Nephron (organoid): ENCODE results near the gene EXD2.

Source experiments
- H3K27ac Mint-ChIP-seq, 3 experiments: 2 replicates each; pipeline ENCODE4 v1.8.0; 2020; ENCODE audit warnings: mixed read lengths in 3 of 3, mild to moderate bottlenecking in 2 of 3, moderate library complexity in 1 of 3
- H3K27me3 Mint-ChIP-seq: 2 replicates; pipeline ENCODE4 v1.8.0; 2021; ENCODE audit warnings: low read depth, mild to moderate bottlenecking, moderate library complexity, mixed read lengths
- H3K36me3 Mint-ChIP-seq: 2 replicates; pipeline ENCODE4 v1.8.0; 2020; ENCODE audit warnings: low read depth, mixed read lengths
- H3K4me1 Mint-ChIP-seq: 2 replicates; pipeline ENCODE4 v1.8.0; 2020; ENCODE audit warnings: mixed read lengths
- H3K4me3 Mint-ChIP-seq, 3 experiments: 2 replicates each; pipeline ENCODE4 v1.8.0; 2020; ENCODE audit warnings: mild to moderate bottlenecking in 3 of 3, mixed read lengths in 3 of 3, moderate library complexity in 2 of 3
- H3K9me3 Mint-ChIP-seq: 2 replicates; pipeline ENCODE4 v1.8.0; 2020; ENCODE audit warnings: mixed read lengths
- CTCF ChIP-seq, 3 experiments: fragments of 200-600 bp; sonication (generic); IDR thresholded peaks; one replicate each; pipeline ENCODE4 v1.5.0; 2021; ENCODE audit warnings: antibody characterized with exemption in 3 of 3; ENCODE audit not compliant: unreplicated experiment in 3 of 3

EXD2 gene

GRCh38 chr14:69191340-69192111 lies at the start of gene EXD2:
EXD2 (plus strand) TSS chr14:69191498; CDS start chr14:69209471, 17,973 bp downstream.
- Mint-ChIP-seq H3K9me3 (no peaks in the 10 kb centered on the region), H3K27me3 (peaks cover 3% of the 10 kb centered on the region), H3K4me1 (peaks cover 23% of the 10 kb centered on the region), H3K36me3 (no peaks in the 10 kb centered on the region), H3K27ac (peak within 1 kb of the TSS; percentile 93 to 97 (median 95)), H3K4me3 (peak within 1 kb of the TSS; percentile 96 to 99 (median 99))
- TF ChIP-seq CTCF (IDR thresholded peaks at IDR 0.05; ENCODE audit: unreplicated experiment in 3 of 3): no peak

GRCh38 chr14:69141550-69141949 lies 49.7 kb upstream of the EXD2 start:
- Mint-ChIP-seq H3K4me1 (peaks cover 19% of the 10 kb centered on the region), H3K9me3 (no peaks in the 10 kb centered on the region), H3K27me3 (no peaks in the 10 kb centered on the region), H3K36me3 (peaks cover 22% of the 10 kb centered on the region), H3K27ac (peak overlapping the region in 1 of 3 experiments; percentile 14), H3K4me3 (no peak overlapping the region)
- no peak for TF ChIP-seq CTCF (IDR thresholded peaks at IDR 0.05; ENCODE audit: unreplicated experiment in 3 of 3)

GRCh38 chr14:69142101-69142500 lies 49.2 kb upstream of the EXD2 start:
- Mint-ChIP-seq H3K4me3 (no peak overlapping the region), H3K36me3 (peaks cover 22% of the 10 kb centered on the region), H3K9me3 (no peaks in the 10 kb centered on the region), H3K27ac (no peak overlapping the region), H3K27me3 (no peaks in the 10 kb centered on the region), H3K4me1 (peaks cover 19% of the 10 kb centered on the region)
- no peak for TF ChIP-seq CTCF (IDR thresholded peaks at IDR 0.05; ENCODE audit: unreplicated experiment in 3 of 3)

- peaks cover under 1% of the 10 kb centered on the region for H3K27me3 Mint-ChIP-seq
- peaks cover 27% of the 10 kb centered on the region for H3K4me1 Mint-ChIP-seq
- peaks cover 20% of the 10 kb centered on the region for H3K36me3 Mint-ChIP-seq
These were observed 41.6 kb upstream of the EXD2 start for GRCh38 chr14:69149461-69150244.

GRCh38 chr14:69151458-69152180 lies 39.7 kb upstream of the EXD2 start:
- Mint-ChIP-seq H3K36me3 (peaks cover 20% of the 10 kb centered on the region), H3K27me3 (peaks cover 7% of the 10 kb centered on the region), H3K27ac (peak overlapping the region; percentile 64 to 98 (median 97)), H3K9me3 (no peaks in the 10 kb centered on the region), H3K4me1 (peaks cover 32% of the 10 kb centered on the region), H3K4me3 (peak overlapping the region; percentile 88 to 98 (median 91))
- TF ChIP-seq CTCF (IDR thresholded peaks at IDR 0.05; ENCODE audit: unreplicated experiment in 3 of 3): peak; percentile 51 to 60 (median 59)

More at GRCh38 chr14:69149461-69150244, 41.6 kb upstream of the EXD2 start:
- TF ChIP-seq CTCF (IDR thresholded peaks at IDR 0.05; ENCODE audit: unreplicated experiment in 3 of 3): no peak
- Mint-ChIP-seq H3K9me3 (no peaks in the 10 kb centered on the region), H3K4me3 (peak overlapping the region; percentile 88 to 98 (median 91)), H3K27ac (peak overlapping the region; percentile 64 to 98 (median 81))
